Measurements from ENCODE around the gene CTAGE9.

GRCh38 chr6:131681585-131681984 is 29.2 kb downstream of the CTAGE9 start:
- TF ChIP-seq CTCF (IDR thresholded peaks at IDR 0.05): no peak
- TF ChIP-seq TCF7L2 (IDR thresholded peaks at IDR 0.05; ENCODE audit: low read depth, low read length): no peak
- no peak for TF ChIP-seq POLR2AphosphoS5 (IDR thresholded peaks at IDR 0.05; ENCODE audit: low read depth, low read length)
- no peak for TF ChIP-seq SIN3A (IDR thresholded peaks at IDR 0.05; ENCODE audit: borderline replicate concordance, insufficient read depth, low read depth, low read length)
- TF ChIP-seq REST (IDR thresholded peaks at IDR 0.05; ENCODE audit: insufficient read depth in 1 of 2, low read depth in 2 of 2, low read length in 1 of 2): no peak
